Placental epithelial cell (primary cell): ENCODE results near the gene ZNF83. TPM values are rescaled to one million over a fixed set of nuclear protein-coding genes. Genes with fewer than 3 reads are reported as not detected.

ENCODE experiments used
- small RNA-seq: library from RNA; depleted of rRNA; stranded (forward); fragments of <200 nt; gene quantifications from one replicate; pipeline ENCODE3, GENCODE V24; 2012
- total RNA-seq: library from RNA; depleted of rRNA; stranded (reverse); fragments of >200 nt; gene quantifications from 2 replicates; pipeline ENCODE4 v1.2.3, GENCODE V29; 2012

The ZNF83 gene
- 48.3 and 110 TPM in 2 replicates for total RNA-seq

GRCh38 chr19:52637718-52638585, at the start of gene ZNF83:
Gene ZNF83, minus strand, starts transcription at chr19:52638355.

GRCh38 chr19:52570000-52570861, 67.9 kb downstream of the ZNF83 start, which contains the start of gene ZNF701:
Gene ZNF701, plus strand, starts transcription at chr19:52570287. Its CDS starts 3,861 bp downstream, at chr19:52574148.

Small RNA genes within 50 kb of the gene (small RNA-seq; reads per million reads assigned to genes)
- gene RPL39P34 = not detected

Other genes starting within 250 kb of the ZNF83 start
- gene ZNF528, start 240.5 kb downstream of the ZNF83 start, total RNA-seq = 21.6 and 25.1 TPM in 2 replicates
- not detected in 2 replicates for gene ZNF534, start 209.2 kb downstream of the ZNF83 start, total RNA-seq
- gene ZNF578, start 184.8 kb downstream of the ZNF83 start, total RNA-seq = 3.4 and 6.3 TPM in 2 replicates
- gene ZNF808, start 110.7 kb downstream of the ZNF83 start, total RNA-seq = 17.8 and 20.4 TPM in 2 replicates
- 17.7 and 17.8 TPM in 2 replicates for gene ZNF701, start 68.1 kb downstream of the ZNF83 start, total RNA-seq
- 15.2 and 16.1 TPM in 2 replicates for gene ZNF611, start 96.7 kb upstream of the ZNF83 start, total RNA-seq
- 7.8 and 9.4 TPM in 2 replicates for gene ZNF600, start 148.4 kb upstream of the ZNF83 start, total RNA-seq
- gene ZNF28, start 183.3 kb upstream of the ZNF83 start, total RNA-seq = 15.7 and 20.3 TPM in 2 replicates
- gene ZNF468, start 219.3 kb upstream of the ZNF83 start, total RNA-seq = 29.8 and 30.1 TPM in 2 replicates